Measurements from ENCODE around the gene CD207. TPM values are rescaled to one million over a fixed set of nuclear protein-coding genes. Genes with fewer than 3 reads are reported as not detected.

CD207 gene
- total and polyA plus RNA-seq, 4 donors, result not detected

GRCh38 chr2:70833246-70833645, 2.4 kb downstream of the CD207 start:
- Histone ChIP-seq H3K4me3 (ENCODE audit: low read depth in 1 of 3, low read length in 3 of 3) (no peak overlapping the region), H3K9ac (ENCODE audit: low read depth in 1 of 2, low read length in 2 of 2) (no peak overlapping the region), H3K36me3 (ENCODE audit: control insufficient read depth in 4 of 4, insufficient read depth in 3 of 4, low read depth in 1 of 4, low read length in 3 of 4) (no peaks in the 10 kb centered on the region), H3K27ac (ENCODE audit: low read depth in 1 of 2, low read length in 2 of 2) (no peak overlapping the region), H3K27me3 (ENCODE audit: control insufficient read depth in 4 of 4, insufficient read depth in 4 of 4, low read length in 3 of 4) (no peaks in the 10 kb centered on the region), H3K9me3 (ENCODE audit: control insufficient read depth in 4 of 4, low read length in 3 of 4) (peaks cover 0 to 9% (median under 1%) of the 10 kb centered on the region in 4 donors), H3K4me1 (ENCODE audit: control insufficient read depth in 4 of 4, insufficient read depth in 4 of 4, low read length in 3 of 4) (no peaks in the 10 kb centered on the region)
- DNase-seq (ENCODE audit: low spot score), result no peak
- WGBS, result 28% methylated on average over 1 of the region's 1 CpG
- TF ChIP-seq EGR1 (IDR thresholded peaks at IDR 0.05; ENCODE audit: low read depth in 2 of 2) (no peak), GABPA (IDR thresholded peaks at IDR 0.05 in 1 of 2, conservative IDR thresholded peaks at IDR 0.05 in 1 of 2) (no peak), ZBTB33 (IDR thresholded peaks at IDR 0.05) (no peak), FOXA2 (IDR thresholded peaks at IDR 0.05) (no peak), CTCF (IDR thresholded peaks at IDR 0.05; ENCODE audit: low read depth, low read length, missing input control) (no peak)

GRCh38 chr2:70832386-70832785, 3.2 kb downstream of the CD207 start:
- H3K27ac ChIP-seq (ENCODE audit: low read depth in 1 of 2, low read length in 2 of 2), result no peak overlapping the region
- no peak overlapping the region for H3K4me3 ChIP-seq (ENCODE audit: low read depth in 1 of 3, low read length in 3 of 3)
- WGBS, result 93% methylated on average over 2 of the region's 2 CpGs
- no peaks in the 10 kb centered on the region for H3K27me3 ChIP-seq (ENCODE audit: control insufficient read depth in 4 of 4, insufficient read depth in 4 of 4, low read length in 3 of 4)
- no peaks in the 10 kb centered on the region for H3K36me3 ChIP-seq (ENCODE audit: control insufficient read depth in 4 of 4, insufficient read depth in 3 of 4, low read depth in 1 of 4, low read length in 3 of 4)
- peaks cover 0 to 9% (median under 1%) of the 10 kb centered on the region in 4 donors for H3K9me3 ChIP-seq (ENCODE audit: control insufficient read depth in 4 of 4, low read length in 3 of 4)
- DNase-seq (ENCODE audit: low spot score), result no peak
- H3K4me1 ChIP-seq (ENCODE audit: control insufficient read depth in 4 of 4, insufficient read depth in 4 of 4, low read length in 3 of 4), result no peaks in the 10 kb centered on the region
- no peak overlapping the region for H3K9ac ChIP-seq (ENCODE audit: low read depth in 1 of 2, low read length in 2 of 2)
- TF ChIP-seq REST (IDR thresholded peaks at IDR 0.05) (no peak), RXRA (IDR thresholded peaks at IDR 0.05) (no peak), FOXA2 (IDR thresholded peaks at IDR 0.05) (no peak), TAF1 (conservative IDR thresholded peaks at IDR 0.05) (no peak), ZBTB33 (IDR thresholded peaks at IDR 0.05) (no peak), NR2F2 (IDR thresholded peaks at IDR 0.05) (no peak), HNF4A (conservative IDR thresholded peaks at IDR 0.05) (no peak), HNF4G (IDR thresholded peaks at IDR 0.05) (no peak), GABPA (IDR thresholded peaks at IDR 0.05 in 1 of 2, conservative IDR thresholded peaks at IDR 0.05 in 1 of 2) (no peak), CTCF (IDR thresholded peaks at IDR 0.05; ENCODE audit: low read depth, low read length, missing input control) (no peak), EGR1 (IDR thresholded peaks at IDR 0.05; ENCODE audit: low read depth in 2 of 2) (no peak), ATF3 (IDR thresholded peaks at IDR 0.05) (no peak)

Measured in liver (tissue), 9 donors.